SIG-M5 (cell line): ENCODE results near the gene GALC.
A peak's percentile ranks its signal among the peaks of the same experiment; 100 is the strongest.

Experiments
- DNase-seq: peaks from one replicate; lab custom pipeline; 2025; lab: John Stamatoyannopoulos, UW

The GALC gene

DNA sequence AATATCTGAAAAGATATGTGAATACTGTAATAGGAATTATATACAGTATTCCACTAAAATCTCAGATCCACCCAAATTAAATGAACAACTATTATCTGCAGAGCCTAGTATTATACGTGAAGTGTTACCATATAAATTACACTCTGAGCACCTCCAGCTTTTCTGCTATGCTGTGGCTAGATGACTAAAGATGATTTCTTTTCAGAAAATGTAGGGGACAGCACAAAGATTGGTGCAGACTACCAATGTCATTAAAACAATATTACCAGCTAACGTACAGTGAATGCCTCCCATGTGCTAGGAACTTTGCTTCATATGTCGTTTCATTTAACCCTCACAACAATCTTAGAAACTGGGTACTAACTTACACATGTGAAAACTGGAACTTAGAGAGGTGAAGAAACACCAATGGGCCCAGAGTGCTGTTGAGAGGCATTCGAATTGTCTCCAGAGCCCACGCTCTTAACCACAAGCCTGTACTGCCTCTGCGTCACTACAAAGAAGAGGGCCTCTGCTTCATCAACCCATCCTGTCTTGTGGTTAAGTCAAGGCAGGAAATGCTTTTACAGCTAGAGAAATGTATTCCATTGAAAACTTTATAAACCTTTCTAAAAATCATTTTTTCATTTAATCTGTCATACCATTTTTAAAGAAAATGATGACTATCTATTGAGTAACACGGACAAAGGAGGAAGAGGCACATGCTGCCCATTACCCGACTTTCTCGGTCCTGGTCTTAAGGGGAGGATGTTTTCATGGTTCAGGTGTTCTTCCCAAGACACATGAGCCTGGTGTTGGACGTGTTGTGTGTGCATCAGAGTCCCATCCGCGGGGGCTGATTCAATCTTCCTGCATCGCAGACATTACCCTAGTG, 13.2 kb upstream of the GALC start:
- DNase-seq = peak; percentile 83

DNA sequence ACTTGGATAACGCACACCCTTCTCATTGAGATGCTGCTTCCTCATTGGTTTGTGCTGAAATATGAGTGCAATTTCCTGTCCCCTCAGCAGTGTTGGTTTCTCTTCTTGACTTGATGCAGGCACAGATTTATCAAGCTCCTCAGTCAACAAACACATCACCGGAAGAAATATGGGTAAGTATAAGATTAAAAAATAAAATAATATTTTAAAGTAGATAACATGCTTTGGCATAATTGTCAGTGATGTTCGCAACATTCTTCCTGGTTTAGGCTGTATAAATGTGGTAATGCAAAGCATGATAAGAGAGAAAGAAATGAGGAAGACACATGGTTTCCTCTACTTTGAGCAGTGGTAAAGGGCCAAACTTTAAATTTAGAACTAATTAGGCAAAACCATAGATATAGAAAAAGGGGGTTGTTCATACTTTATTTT, 12.1 kb upstream of the GALC start, which contains the start of gene GPR65:
Gene GPR65, plus strand, starts transcription at position 86 of the 432 bp plus-strand sequence. CDS start 5,713 bp downstream, outside the sequence.
- DNase-seq = peak; percentile 27

DNA sequence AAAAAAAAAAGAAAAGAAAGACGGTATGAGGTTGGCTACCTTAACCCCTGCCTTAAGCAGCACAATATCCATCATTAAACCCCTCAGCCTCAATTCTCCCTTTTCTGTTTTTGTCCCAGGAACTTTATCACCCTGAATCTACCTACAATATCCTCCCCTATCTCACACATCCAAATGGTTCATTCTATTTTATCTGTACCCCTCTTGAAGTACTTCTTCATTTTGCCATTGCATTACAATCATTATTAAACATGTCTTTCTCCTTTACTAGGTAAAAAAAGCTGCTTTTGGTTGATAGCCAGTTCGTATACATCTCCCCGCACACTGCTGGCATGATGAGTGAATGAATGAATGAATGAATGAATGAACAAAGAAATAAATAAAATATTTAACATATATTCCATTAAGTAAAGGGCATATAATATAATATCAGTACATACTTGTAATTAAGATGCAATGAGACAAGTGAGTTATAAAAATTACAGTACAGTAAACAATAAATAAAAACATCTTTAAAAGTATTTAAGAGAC, 11.6 kb upstream of the GALC start:
- DNase-seq = no peak

DNA sequence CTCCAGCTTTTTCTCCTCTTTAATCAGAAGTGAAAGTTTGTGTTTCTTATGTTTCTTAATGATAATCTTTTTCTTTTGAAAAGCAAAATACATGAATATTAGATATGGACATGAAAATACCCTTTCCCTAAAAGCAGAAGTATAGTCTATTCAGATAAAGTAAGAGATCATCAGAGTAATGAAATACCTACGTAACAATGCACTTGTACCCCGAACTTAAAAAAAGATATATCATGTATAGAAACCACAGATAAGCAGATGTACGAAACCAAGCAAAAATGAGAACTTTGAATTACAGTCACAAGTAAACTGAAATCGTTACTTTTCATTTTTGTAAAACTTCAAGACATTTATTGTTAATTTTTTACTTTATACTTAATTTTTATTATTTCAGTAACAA, 10.4 kb upstream of the GALC start:
- DNase-seq = no peak

DNA sequence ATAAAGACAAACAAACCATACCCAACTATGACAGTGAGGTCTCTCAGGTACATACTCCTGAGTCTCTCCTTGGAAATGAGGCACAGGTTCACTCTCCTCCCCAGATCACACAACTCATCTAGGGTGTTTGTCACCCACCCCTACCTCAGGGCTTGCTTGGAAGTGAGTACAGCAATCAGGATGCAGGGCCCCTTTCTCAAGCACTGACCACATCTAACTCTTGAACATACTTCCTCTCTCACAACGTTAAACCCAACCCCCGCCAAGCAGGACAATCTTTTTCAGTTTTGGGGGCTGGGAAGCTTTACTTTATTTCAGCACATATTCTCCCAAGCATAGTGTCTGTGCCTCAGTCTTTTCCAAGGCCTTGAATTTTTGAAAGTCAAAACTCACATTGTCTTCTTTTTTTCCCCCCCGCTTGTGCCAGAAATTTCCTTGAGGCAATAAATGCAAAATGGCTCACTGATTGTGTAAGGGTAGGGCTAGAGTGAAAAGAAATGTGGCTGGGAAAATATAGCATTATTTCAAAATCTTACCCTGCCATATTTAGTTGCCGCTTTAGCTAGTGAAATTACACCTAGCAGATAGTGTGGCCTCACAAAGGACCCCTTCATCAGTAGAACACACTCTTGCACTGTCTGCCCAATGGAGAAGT, 9.6 kb upstream of the GALC start:
- peak; percentile 53 for DNase-seq

DNA sequence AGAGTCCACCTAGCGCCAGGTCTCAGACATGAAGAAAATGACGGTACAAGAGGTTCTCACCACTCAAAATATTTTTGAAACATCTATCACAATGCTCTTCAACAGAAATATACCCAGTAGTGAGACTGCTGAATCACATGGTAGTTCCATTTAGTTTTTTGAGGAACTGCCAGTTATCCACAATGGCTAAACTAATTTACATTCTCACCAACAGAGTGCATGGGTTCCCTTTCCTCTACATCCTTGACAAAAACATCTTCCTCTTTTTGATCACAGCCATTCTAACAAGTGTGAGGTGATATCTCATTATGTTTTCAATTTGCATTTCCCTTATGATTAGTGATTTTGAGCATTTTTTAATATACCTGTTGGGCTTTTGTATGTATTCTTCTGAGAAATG, 6.3 kb upstream of the GALC start:
- DNase-seq = peak; percentile 52

DNA sequence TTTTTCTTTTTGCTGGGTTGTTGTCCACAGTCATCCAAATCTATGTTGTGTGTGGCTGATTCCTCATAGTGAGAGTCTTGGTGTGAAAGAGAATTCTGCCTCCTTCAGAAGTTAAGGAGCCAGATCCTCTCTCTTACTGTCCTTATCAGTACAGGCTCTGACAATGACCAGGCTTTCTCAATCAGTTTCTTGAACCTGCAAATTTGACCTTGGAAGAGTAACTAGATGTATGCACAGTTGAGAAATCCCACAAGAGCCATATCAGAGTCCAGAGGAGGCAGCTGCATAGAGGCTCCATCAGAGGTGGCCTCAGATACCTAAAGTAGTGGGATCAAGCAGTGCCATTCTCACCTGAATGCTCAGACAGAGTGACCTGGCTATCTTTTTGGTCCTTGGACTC, 5.5 kb upstream of the GALC start:
- DNase-seq = no peak

DNA sequence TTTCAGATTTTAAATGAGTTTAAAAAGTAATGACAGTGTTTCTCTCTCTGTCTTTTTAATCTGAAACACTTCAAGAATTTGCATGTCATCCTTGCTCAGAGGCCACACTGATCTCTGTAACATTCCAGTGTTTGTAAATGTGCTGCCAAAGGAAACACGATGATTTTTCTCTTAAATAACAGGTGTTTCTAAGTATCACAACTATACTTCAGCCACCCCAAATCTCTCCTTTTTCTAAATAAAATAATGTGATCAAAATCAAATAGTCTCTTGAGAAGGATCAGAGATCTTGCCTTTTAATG, 3.3 kb upstream of the GALC start:
- no peak for DNase-seq

DNA sequence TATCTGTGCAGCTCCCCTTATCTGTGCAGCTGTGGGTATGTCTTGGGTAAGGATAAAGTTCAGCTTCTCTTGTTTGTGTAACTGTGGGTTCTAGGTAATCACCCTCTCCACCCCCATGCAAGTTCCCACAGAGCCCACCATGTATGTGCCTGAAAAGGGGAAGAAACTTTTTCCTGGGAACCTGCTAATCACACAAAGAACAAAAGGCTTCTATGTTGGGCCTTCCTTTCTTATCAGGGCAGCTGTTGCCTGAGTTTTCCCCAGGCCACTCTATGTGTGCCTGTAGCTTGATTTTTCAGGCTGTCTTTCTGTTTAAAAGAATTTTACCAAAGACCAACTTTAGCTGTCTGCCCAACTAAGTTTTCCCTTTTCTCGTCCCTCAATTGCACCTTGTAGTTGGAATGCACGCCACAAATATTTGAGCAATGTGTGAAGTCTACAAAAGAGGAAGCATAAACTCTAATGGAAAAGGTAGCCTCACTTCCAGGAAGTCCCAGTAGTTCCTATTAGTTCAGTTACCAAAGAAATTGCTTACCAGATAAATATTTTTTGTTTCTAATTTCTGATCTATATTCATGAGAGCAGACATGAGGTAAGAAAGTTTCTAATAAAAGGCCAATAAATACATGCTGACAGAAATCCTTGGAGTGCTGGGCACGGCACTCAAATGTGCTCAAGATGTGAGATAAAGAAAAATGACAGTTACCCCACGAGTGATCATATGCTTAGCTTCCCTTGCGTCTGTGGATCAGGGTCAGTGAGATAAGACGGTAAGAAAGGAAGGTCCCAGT, 2.7 kb upstream of the GALC start:
- DNase-seq = no peak

DNA sequence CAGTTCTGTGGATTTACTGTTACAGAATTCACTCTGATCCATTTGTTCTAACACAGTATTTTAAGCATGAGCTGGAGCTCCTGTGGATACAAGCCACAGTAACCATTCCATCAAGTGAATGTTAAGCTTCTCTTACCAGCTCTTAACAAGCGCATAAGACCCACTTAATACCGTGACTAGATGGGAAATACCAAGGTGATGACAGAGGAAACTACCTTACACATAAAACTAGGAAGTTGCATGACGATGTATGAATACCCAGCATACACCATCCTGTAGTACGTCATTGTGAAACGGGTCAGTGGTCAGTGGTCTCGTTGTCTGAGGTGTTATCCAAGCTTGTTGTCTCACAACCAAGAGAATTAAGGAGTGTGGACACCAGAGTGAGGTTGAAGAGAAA, 2.0 kb upstream of the GALC start:
- DNase-seq = no peak

DNA sequence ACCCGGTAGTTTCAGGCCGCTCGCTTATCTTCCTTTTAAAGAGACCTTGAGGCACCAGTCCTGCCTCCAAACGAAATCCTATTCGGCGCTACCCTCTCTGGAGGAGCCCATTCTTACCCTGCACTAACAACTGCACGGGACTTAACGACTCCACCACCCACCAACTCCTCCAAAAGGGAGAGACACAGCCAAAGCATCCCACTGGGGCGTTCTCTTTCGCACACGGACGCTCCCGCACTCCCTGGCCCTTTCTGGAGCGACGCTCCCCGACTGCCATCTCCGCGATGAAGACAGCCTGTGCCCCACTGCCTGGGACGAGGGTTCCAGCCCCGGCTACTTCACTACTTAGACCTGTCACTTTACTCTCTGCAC, 650 bp downstream of the GALC start:
- DNase-seq = no peak

DNA sequence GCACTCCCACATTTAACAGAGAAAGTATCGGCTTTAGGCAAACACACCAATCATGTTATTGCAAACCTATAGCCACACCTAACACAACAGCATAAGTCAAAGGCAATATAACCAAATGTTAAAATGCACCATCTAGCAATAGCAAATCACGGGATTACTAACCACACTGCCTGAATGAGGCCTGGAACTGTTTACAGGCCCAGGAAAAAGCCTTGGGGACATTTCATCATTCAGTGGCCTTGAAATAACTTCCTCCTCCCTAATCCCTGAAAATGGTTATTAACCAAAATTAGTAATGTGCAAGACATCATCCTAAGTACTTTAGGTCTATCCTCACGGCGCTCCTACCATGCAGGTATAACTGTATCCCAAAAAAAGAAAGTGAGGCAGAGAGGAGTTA, 2.3 kb downstream of the GALC start:
- no peak for DNase-seq

DNA sequence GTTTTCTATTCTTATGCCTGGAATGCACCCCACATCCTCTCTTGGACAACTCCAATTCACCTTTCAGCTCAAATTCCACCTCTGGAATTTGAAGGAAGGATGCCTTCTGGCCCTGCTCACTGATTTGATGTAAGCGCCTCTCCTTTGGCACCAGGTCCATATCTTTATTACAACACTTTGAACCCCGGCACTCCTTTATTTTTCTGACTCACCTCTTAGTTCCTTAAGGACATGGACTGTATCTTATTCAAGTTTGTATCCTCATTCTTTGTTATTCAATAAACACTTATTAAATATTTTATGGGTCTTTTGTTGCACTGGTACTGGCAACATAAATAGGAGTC, 3.1 kb downstream of the GALC start:
- DNase-seq = no peak

DNA sequence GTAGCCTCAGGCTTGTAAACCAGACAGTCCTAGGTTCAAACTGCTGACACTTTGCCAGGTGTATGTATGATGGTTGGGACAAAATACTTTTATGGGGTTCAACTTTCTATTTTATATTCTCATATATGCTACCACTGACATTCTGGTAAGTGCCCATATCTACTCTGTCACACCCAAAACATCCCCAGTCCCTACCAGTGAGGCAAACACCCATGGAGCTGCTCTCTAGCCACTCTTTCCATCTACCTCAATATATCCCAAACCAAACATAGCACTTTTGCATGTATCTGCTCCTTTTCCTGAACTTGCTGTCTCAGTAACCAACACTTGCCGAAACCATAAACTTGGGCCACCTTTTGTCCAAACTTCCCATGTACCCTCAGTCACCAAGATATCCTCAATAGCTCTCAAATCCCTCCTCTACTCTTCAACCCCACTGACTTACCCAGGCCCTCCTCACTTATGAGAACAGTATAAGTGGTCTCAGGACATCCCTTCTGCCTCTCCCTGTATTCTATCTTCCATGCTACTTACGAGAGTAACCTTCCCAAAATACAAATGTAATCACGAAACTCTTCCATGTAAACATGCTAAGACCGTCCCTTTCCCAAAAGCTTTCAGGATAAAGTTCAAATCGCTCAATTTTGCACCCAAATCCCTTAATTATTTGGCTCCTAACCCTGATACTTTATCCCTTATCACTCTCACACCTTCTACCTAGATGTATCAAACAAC, 3.6 kb downstream of the GALC start:
- no peak for DNase-seq

DNA sequence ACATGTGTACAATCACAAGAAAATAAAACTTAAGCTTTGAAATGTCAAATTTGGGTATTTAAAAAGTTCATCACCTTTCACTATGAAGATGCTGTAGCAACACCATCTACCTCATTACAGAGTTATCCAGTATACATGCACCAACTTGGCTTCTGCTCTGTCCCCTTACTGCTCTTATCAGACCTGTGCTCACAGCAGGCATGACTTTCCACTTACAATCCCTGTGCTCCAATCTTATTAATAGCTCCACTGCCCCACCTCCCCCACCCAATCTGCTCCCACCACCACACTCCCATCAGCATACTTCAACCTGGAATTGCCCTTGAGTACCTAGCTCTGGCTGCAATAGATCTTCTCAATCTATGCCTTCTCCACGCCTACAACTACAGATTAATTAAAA, 13.3 kb downstream of the GALC start:
- DNase-seq = no peak

DNA sequence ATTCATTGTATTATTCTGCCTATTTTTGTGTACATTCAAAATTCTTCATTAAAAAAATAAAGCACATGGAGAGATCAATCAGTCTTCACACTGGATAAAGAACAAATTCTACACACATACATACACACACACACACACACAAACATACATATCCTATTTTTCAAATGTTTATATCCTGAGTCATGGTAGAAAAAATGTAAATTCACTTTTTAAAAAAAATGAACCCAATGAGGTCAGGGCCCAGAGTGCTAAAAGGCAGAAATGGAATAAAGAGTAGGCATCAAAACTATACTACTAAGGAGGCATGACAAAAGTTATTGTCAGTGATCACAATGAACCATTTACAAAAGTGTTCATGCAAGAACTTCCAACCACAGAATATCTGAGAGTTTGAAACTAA, 17.3 kb downstream of the GALC start:
- no peak for DNase-seq

DNA sequence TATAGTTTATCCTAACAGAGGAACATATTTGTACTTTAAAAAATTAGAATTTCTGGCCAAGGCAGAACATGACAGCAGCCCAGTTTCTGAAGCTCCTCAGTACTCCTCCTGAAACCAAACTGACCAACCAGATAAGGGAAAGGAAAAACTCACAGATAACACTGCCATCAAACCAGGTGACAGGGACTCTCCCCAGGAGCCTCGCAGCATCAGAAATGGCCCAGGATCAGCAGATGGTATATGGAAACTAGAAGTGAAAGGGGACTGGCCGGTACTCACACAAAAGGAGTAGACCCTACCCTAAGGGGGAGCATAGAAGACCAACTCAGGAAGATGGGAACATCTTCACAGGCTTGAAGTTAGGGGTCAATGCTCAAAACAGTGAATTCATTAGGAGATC, 22.0 kb downstream of the GALC start:
- DNase-seq = no peak

DNA sequence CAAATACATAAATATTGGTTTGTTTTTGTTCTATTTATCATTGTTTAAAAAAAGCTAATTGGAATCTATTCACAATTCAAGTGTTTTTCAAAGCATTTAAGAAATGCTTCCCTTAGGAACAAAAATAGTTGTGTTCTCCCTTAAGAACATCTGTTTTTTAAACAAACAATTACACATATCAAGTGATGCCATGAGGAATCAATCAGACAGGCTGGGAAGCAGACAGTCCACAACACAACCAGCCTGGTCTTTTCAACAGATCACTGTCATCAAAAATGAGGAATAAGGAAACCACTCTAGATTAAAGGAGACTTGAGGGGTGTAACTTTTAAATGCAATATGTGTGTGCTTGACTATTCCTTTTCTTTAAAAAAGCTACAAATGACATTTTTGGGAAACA, 25.5 kb downstream of the GALC start:
- no peak for DNase-seq

DNA sequence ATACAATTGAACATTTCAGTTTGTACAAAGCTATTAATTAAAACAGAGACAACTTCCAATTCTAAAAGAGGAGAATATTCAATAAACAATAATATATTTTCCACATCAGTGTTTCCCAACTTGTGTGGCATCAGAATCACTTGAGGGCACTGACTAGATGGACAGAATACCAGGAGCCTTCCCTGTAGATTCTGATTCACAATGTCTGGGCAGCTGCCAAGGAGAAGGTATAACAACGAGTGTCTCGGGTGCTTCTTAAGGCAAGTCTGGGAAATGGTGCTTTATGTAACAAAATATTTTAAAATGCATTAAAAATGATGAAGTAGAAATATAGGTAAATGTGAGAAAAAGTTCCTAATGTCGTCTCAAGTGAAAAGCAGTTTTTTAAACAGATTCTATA, 26.2 kb downstream of the GALC start:
- no peak for DNase-seq

DNA sequence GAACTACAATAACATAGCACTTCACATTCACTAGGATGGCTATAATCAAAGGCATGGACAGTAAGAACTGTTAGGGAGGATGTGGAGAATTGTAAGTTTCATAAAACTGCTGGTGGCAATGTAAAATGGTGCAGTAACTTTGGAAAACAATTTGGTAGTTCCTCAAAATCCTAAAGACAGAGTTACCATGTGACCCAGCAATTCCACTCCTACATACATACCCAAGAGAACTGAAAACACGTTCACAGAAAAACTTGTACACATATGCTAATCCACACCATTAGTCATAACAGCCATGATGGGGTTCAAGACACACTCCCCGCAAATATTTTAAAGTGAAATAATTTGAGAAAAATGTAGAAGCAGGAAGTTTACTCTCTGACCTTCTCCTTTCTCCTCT, 31.7 kb downstream of the GALC start:
- DNase-seq = no peak

DNA sequence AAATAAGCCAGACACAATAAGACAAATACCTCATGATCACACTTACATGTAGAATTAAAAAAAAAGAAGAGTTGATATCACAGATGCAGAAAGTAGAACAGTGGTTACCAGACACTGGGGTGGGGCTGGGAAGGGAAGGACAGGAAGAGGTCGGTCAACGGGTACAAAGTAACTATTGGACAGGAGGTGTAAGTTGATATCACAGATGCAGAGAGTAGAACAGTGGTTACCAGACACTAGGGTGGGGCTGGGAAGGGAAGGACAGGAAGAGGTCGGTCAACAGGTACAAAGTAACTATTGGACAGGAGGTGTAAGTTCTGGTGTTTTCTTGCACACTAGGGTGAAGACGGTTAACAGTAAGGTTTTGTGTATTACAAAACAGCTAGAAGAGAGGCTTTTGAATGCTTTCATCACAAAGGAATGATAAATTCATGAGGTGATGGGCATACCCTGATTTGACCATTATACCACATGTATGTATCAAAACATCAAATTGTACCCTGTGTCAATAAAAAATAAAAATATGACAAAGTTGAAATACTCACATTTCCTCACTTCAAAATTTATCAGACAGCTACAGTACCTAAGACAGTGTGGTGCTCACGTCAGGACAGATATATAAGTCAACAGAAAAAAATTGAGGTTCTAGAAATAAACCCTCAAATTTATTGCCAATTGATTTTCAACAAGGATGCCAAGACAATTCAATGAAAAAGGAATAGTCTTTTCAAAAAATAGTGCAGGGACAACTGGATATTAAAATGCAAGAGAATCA, 32.8 kb downstream of the GALC start:
- no peak for DNase-seq
